NCI-H2107 (cell line): Measurements from ENCODE around the gene UBE2G1.

Experiments
- DNase-seq: peaks from one replicate; lab custom pipeline; 2025; lab: John Stamatoyannopoulos, UW

Gene UBE2G1

GRCh38 chr17:4247361-4247970 lies 119.0 kb downstream of the UBE2G1 start:
- peak; percentile 48 for DNase-seq

DNA sequence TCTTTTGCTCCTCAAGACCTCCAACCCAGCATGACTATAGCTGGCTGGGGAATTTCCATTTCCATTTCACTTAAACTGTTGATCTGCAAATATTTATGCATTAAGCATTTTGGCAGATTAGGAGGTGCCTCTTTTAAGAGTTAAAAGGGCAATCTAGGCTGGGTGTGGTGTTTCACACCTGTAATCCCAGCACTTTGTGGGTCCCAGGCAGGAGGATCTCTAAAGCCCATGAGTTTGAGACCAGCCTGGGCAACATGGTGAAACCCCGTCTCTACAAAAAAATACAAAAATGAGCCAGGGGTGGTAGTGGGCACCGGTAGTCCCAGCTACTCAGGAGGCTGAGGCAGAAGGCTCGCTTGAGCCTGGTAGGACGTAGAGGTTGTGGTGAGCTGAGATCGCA lies 119.8 kb downstream of the UBE2G1 start:
- DNase-seq, result no peak

GRCh38 chr17:4241535-4241934 lies 124.9 kb downstream of the UBE2G1 start:
- DNase-seq, result no peak

GRCh38 chr17:4236456-4236855 lies 130.0 kb downstream of the UBE2G1 start:
- no peak for DNase-seq

DNA sequence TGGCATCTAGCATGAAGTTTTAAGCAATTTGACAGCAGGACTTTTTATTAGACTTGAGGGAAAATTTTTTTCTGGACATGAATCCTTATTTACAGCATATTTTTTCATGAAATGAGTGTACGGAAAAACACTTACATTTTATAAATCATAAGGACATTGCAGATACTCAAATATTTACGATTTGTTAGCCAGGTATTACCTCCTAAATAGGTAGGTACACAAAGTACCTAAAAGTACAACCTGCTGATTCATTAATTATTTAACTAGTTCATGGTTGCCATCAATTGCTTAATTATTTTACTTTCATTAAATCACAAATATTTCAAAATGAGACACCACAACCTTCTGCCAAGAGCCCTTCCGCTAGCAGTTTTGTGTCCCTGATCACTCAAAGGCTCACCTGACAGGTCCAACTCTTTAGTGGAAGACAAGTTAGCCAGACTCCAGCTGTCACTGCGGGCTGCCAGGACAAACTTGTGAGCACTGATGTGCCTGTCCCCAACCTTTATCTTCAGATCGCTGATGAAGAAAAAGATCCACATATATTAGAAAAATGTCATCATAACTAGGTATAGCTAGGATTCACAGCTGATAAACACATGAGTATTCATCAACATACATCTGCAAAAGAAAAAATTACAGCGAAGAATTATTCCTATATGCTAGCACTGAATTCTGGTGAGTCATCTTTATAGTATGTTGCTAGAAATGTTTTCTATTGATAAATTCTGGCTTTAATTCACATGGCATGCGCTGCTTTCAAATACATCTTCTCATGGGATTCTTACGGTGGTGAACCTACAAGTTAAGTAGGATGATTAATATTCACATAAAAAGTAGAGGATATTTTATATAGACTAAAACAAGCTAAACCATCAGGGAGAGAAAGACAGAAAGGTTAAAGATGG lies 130.8 kb downstream of the UBE2G1 start:
- DNase-seq, result no peak

- DNase-seq, result no peak
Measured at GRCh38 chr17:4234401-4234800, 132.1 kb downstream of the UBE2G1 start.

- no peak for DNase-seq
Measured at GRCh38 chr17:4233668-4234258, 132.7 kb downstream of the UBE2G1 start.

- DNase-seq, result no peak
Measured at GRCh38 chr17:4232168-4232813, 134.2 kb downstream of the UBE2G1 start.

DNA sequence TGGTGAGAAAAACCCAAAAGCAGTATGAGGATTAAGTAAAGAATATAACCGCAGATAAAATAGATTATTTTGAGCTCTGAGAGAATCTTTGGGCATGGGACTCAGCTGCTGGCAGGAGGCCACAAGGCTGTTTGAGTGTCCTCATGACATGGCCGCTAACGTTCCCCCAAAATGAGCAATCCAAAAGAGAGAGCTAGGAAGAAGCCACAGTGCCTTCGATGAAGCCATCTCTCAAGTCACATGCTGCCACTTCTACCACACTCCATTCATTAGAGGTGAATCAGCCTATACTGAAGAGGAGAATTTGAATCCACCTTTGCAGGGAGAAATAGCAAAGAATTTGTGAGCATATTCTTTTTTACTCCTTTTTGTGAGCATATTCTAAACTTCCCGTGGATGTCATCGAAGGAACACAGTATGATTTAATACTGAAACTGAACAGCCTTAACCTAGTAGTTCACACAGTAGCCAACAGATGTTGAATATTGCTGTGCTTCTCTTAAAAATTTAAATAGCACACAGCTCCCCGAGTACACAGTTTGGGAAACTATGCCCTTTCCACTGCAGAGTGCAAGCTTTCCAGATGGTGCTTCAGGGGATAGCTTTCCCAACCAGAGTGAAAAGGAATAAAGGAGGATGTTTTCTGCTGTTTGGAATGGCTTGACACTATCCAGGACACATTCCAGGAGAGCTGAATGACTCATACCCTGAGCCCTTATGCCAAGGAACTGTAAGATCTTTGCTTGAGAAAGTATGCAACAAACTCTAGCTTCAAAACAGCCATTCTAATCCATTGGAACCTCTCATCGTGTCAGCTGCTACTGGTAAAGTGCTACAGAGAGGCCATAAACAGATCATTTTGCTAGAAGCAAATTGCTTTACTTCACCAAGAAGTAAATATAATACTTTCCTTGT lies 136.6 kb downstream of the UBE2G1 start:
- no peak for DNase-seq

- DNase-seq, result no peak
Measured at GRCh38 chr17:4221899-4222659, 144.4 kb downstream of the UBE2G1 start.

GRCh38 chr17:4221163-4221562 lies 145.3 kb downstream of the UBE2G1 start:
- no peak for DNase-seq

DNA sequence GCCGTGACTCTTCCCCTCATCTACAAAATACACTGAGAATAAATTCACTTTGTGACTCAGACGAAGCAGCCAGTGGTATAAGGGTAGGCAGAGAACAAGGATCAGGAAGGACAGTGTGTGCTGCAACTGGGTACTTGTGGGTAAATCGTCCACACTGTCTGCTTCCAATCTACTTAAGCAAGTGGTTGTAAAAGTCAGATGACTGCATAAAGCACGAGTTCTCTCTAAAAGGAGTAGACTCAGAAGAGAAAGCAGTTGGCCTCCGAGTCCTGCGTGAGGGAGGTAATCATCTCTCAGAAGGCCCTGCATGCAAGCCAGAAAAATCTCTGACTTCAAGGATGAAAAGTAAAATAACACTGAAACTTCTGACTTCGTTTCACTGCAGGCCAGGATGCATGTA lies 145.8 kb downstream of the UBE2G1 start:
- no peak for DNase-seq
